OCI-M2 (cell line): ENCODE data around the gene SERINC5.
"Not testable (repeated sequence)": the region's sequence is repeated elsewhere in the genome, so short reads cannot be mapped to it uniquely, and the experiment has no call there.

Source experiments
- DNase-seq: peaks from one replicate; lab custom pipeline; 2025; ENCODE audit not compliant: unreplicated experiment; lab: John Stamatoyannopoulos, UW

SERINC5 gene

DNA sequence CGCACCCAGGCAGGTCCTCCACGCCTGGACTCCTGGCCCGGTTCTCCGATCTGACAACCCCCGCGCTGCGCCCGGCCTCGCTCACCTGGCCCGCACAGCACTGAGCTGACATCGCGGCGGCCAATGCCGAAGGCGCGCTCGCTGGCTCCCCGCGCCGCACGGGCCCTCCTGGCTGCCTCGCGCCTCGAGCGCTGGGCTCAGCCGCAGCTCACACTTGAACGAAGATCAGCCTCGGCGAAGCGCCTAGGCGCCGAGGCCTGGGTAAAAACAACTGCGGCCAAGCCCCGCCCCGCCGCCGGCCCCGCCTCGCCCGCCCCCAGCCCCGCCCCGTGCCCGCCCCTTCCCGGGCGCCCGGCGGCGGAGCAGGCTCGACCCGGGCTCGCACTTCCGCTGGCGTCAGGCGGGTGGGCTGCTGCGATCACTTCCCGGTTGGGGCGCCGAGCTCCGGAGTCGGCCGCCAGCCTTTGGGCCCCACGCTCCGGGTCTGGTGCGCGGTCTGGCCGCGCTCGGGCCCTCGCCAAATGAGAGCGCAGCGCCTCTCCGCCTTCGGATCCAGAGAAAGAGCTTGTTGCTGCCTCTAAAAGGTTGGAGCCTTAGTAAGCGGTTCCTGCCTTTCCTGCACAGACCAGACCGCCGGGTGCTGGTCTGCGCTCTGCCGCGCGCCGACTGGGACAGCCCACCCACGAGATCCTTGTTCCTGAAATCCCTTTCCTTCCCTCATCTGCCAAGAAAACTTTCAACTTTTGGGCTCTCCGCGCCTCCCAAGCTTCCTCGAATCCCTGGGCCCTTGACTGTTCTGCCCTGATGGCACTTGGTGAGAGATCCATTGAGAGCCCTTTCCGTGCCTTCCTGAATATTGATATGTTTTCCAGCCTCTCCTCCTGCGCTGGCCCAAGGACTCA is at the start of gene SERINC5:
Gene SERINC5 (minus strand): TSS at position 238 of the 902 bp plus-strand sequence. CDS start 126 bp downstream, at position 112.
- DNase-seq: no peak

DNA sequence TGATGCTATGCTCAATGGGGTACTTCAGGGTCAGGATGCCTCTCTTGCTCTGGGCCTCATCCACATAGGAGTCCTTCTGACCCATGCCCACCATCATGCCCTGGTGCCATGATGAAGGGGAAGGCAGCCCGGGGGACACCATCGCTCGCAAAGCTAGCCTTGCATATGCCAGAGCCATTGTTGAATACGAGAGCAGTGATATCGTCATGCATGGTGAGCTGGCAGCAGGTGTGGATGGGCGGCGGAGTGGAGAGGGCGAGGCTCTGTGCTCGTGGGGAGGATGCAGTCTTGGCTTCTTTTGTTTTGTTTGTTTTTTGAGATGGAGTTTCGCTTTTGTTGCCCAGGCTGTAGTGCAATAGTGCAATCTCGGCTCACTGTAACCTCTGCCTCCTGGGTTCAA is 46.8 kb upstream of the SERINC5 start:
- DNase-seq: no peak

- not testable (repeated sequence) for DNase-seq
Measured at GRCh38 chr5:80301342-80301741, 45.5 kb upstream of the SERINC5 start.

- DNase-seq: not testable (repeated sequence)
Measured at GRCh38 chr5:80300796-80301195, 44.9 kb upstream of the SERINC5 start.

DNA sequence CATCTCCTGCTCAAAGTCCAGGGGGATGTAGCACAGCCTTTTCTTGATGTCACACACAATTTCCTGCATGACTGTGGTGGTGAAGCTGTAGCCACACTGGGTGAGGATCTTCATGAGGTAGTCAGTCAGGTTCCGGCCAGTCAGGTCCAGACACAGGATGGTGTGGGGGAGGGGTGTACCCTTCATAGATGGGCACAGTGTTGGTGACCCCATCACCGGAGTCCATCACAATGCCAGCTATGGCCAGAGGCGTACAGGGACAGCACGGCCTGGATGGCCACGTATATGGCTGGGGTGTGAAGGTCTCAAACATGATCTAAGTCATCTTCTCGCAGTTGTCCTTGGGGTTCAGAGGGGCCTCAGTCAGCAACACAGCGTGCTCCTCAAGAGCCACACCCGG is 44.3 kb upstream of the SERINC5 start:
- no peak for DNase-seq

GRCh38 chr5:80299601-80300000 is 43.8 kb upstream of the SERINC5 start:
- no peak for DNase-seq

DNA sequence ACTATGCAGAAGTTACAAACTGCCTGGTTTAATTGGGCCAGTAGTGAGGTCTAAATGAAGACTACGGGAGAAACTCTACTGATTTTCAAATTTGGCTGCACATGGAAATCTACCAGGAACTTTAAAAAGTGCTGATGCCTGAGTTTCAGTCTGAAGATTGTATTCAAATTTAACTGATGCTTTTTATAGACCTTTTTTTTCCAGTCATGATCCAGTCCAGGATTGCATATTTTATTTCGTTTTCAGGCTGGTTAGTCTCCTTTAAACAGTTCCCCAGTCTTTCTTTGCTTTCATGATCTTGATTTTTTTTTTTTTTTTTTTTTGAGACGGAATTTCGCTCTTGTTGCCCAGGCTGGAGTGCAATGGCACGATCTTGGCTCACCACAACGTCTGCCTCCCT is 40.3 kb upstream of the SERINC5 start:
- no peak for DNase-seq

GRCh38 chr5:80291761-80292160 is 35.9 kb upstream of the SERINC5 start:
- DNase-seq: no peak

- DNase-seq: no peak
Measured at GRCh38 chr5:80289320-80289719, 33.5 kb upstream of the SERINC5 start.

- no peak for DNase-seq
Measured at GRCh38 chr5:80288177-80288576, 32.3 kb upstream of the SERINC5 start.

DNA sequence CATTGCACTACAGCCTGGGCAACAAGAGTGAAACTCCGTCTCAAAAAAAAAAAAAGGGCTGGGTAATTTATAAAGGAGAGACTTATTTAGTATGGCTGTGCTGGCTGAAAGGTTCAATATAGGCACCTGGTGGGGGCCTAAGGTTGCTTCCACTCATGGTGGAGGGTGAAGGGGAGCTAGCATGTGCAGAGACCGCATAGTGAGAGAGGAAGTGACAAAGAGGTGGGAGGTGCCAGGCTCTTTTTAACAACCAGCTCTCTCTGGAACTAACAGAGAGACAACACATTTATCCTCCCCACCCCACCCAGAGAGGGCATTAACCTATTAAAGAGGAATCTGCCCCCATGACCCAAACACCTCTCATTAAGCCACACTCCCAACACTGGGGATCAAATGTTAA is 28.9 kb upstream of the SERINC5 start:
- no peak for DNase-seq

DNA sequence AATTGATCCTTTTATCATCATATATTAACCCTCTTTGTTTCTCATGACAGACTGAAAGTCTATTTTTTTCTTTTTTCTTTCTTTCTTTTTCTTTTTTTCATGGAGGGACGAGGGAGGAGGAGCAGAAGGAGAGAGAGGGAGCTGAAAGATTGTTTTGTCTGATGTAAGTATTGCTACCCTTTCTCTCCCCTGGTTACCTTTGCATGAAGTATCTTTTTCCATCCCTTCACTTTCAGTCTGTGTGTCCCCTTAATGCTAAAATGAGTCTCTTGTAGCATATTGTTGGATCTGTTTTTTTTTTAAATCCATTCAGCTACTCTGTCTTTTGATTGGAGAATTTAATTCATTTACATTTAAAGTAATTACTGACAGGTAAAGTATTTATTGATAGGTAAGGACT is 27.5 kb upstream of the SERINC5 start:
- no peak for DNase-seq

DNA sequence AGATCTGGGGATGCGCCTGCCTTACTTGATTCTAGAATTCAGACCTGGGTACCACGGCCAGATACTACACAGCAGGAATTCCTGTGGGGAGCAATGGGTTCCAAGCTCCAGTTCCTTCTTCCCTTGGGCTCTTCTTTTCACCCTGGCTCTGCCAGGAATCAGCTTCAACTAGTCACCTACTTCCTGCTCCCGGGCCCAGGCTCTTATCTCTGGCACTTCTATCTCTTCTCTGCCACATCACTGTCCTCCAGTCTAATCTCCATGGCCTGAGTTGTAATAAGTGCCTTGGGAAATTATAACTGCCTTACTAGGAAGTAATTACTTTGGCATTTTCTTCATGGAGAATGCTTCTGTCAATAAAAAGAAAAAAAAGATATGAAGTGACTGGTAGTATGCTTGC is 26.2 kb upstream of the SERINC5 start:
- no peak for DNase-seq

- DNase-seq: no peak
Measured at GRCh38 chr5:80277191-80277590, 21.3 kb upstream of the SERINC5 start.

GRCh38 chr5:80276186-80276585 is 20.3 kb upstream of the SERINC5 start:
- no peak for DNase-seq

DNA sequence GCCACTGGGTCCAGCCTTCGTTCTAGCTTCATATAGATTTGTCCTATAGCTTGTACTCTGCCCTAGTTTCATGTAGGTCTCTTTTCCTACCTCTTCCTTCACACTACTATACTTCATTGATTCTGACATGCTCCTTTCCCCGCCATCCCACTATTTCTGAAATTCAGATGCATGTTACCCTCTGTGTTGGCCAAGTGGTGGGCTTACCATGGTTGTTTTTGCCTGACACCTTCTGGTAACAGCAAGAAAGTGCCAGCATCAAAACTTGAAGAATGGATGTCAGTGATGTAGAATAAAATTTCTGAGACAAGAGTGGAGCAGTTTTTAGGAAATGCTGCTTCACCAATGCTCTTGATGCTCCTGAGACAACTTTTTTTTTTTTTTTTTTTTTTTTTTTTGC is 19.5 kb upstream of the SERINC5 start:
- no peak for DNase-seq

- DNase-seq: not testable (repeated sequence)
Measured at GRCh38 chr5:80270543-80270942, 14.7 kb upstream of the SERINC5 start.

DNA sequence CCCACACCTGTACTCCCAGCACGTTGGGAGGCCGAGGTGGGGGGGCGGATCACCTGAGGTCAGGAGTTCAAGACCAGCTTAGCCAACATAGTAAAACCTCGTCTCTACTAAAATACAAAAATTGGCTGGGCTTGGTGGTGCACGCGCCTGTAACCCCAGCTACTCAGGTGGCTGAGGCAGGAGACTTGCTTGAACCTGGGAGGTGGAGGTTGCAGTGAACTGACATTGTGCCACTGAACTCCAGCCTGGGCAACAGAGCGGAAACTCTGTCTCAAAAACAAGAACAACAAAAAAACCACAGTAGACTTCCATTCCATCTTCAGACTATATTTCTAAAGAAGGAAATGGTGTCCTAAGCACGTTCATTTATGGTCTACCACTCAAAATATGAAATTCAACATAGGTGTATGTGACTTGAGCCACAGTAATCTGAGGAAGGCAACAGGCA is 14.2 kb upstream of the SERINC5 start:
- DNase-seq: no peak

DNA sequence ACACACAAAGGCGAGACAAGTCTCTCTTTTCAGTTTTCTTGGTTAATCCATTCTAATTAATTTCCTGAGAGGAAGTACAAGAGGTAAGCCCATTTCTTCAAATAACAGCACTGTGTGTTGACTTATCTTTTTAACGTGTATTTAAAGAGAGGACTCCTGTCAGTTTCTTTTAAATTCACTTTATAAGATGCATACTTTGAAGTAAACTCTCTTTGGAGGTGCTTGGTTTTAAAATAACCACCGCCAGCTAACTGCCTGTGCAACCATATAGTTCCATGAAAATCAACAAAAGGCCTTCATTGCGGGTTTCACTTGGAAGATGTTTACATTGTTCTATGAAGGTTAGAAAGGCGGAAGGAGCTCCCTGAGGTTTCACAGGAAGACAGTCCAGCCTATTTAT is 13.1 kb upstream of the SERINC5 start:
- no peak for DNase-seq

GRCh38 chr5:80266566-80266965 is 10.7 kb upstream of the SERINC5 start:
- DNase-seq: no peak

GRCh38 chr5:80260461-80260860 is 4.6 kb upstream of the SERINC5 start:
- DNase-seq: no peak

DNA sequence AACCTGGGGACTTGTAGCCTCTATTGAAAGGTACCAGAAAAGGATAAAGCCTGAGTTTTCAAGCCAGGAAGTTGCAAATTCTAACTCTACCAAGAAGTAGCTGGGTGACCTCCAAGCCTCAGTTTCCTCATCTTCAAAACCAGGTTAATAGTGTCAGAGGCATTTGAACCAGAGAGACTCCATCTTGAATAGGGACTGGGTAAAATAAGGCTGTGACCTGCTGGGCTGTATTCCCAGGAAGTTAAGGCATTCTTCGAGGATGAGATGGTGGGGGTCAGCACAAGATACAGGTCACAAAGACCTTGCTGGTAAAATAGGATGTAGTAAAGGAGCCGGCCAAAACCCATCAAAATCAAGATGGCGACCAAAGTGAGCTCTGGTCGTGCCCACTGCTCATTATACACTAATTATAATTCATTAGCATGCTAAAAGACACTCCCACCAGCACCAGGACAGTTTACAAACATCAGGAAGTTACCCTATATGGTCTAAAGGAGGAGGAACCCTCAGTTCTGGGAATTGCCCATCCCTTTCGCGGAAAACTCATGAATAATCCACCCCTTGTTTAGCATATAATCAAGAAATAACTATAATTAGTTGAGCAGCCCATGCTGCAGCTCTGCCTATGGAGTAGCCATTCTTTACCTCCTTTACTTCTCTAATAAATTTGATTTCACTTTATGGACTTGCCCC is 3.8 kb upstream of the SERINC5 start:
- no peak for DNase-seq
